Esophagus squamous epithelium (tissue), 5 donors: ENCODE results near the gene SMPD3. TPM values are rescaled to one million over a fixed set of nuclear protein-coding genes. Genes with fewer than 3 reads are reported as not detected.
A peak's percentile ranks its signal among the peaks of the same experiment; 100 is the strongest.

Source experiments
- DNase-seq: peaks from one replicate; lab custom pipeline; 2025; lab: John Stamatoyannopoulos, UW
- H3K27ac ChIP-seq, 4 donors: fragments of 200-600 bp; sonication (generic); one replicate each; pipeline ENCODE4 v1.5.1; 2016 to 2019; ENCODE audit warnings: mild to moderate bottlenecking in 1 of 4
- H3K27me3 ChIP-seq, 4 donors: fragments of 200-600 bp; sonication (generic); 1 replicate in 3 of 4; 2 replicates in 1 of 4; pipeline versions ENCODE4 v1.5.1 to v1.6.0; 2017 to 2021; ENCODE audit warnings: antibody characterized with exemption in 1 of 4
- H3K36me3 ChIP-seq, 3 donors: fragments of 200-600 bp; sonication (generic); one replicate each; pipeline ENCODE4 v1.5.1; 2016 to 2019
- H3K4me1 ChIP-seq, 3 donors: fragments of 200-600 bp; sonication (generic); one replicate each; pipeline ENCODE4 v1.5.1; 2017 to 2019
- H3K4me3 ChIP-seq, 4 donors: fragments of 200-600 bp; sonication (generic); 1 replicate in 3 of 4; 2 replicates in 1 of 4; pipeline ENCODE4 v1.5.1; 2016 to 2019; ENCODE audit warnings: mild to moderate bottlenecking in 2 of 4, moderate library complexity in 1 of 4
- H3K9me3 ChIP-seq, 3 donors: fragments of 200-600 bp; sonication (generic); one replicate each; pipeline ENCODE4 v1.5.1; 2016 to 2019
- POLR2A ChIP-seq, 4 donors: fragments of 450-650 bp; IDR thresholded peaks; one replicate each; pipeline ENCODE4 v1.6.1; 2017; ENCODE audit warnings: antibody characterized with exemption in 4 of 4, mild to moderate bottlenecking in 4 of 4, moderate library complexity in 3 of 4
- WGBS, 2 donors: methylation state at CpG; one replicate each; pipeline ENCODE4 v1.1.5; 2018; 5-methylcytosine and 5-hydroxymethylcytosine counted together
- intact Hi-C: fragments of 100-400 bp; cut with DNase I; formaldehyde crosslinking; loops from one replicate; pipeline ENCODE4 v1.15.0; 2022
- total RNA-seq, 4 donors: library from RNA; depleted of rRNA; stranded (reverse); fragments of >200 nt; gene quantifications; one replicate each; pipeline ENCODE4 v1.1.0, GENCODE V29; 2016
- TF ChIP-seq, protein P1 (sequence below), 6 experiments: fragments of 450-650 bp in 4 of 6; fragments of 200-600 bp in 2 of 6; sonication (generic) in 2 of 6; IDR thresholded peaks; one replicate each; pipeline ENCODE4 v1.5.1; 2016 to 2019; ENCODE audit warnings: antibody characterized with exemption in 6 of 6, mild to moderate bottlenecking in 4 of 6, moderate library complexity in 4 of 6
- donor health status: DM: yes; HTN: yes; CAD: no.

SMPD3 gene
- total RNA-seq, 4 donors from 2014 or later = 0.18 to 2.3 (median 0.92) TPM

DNA sequence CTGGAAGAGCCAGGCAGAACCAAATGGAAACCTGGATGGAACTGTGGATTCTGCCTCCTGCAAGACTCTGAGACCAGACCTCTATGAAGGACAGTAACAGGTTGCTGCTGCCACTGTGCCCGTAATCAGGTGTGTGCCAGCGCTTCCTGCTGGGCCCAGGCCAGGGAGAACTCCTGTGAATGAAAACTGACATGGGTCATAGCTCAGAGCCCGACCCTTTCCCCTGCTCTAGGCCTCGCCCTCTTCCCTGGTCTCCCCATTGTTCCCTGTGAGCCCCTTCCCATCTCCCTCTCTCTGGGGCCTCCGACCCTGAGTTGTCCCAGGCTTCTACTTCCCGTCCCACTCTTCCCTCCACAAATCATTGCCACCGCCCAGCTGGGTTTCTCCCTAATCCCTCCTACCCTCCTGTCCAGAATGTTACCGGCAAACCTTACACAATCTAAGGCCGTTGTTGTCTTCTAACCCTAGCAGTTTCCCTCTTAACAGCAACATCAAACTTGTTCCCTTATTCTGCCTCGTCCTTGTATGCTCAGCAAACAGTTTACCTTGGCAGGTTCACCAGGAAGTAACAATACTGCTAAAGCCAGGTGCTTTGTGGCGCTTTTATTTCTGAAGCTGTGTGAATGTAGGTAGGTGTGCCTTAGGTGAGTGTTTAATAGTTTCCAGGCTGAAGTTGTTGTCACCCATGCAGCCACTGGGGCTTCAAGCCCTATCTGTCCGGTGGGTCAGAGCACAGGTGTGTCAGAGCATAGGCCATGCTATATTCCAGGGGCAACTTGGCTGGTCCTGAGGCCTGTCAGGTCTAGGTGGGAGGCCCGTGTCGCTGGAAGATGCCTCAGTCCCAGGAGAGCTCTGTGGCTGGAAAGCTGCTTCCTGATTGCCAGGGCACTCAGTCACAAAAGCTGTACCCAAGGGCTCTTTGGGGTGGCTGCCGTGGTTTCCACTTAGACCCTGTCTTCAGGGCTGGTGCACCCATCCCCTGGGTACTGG, 32.0 kb downstream of the SMPD3 start:
- Histone ChIP-seq H3K27ac (peak overlapping the region; percentile 53 to 70 (median 61)), H3K4me1 (peaks cover 22 to 38% (median 30%) of the 10 kb centered on the region in 3 donors), H3K36me3 (no peaks in the 10 kb centered on the region), H3K27me3 (peaks cover 0 to 49% (median 0%) of the 10 kb centered on the region in 4 donors), H3K4me3 (no peak overlapping the region), H3K9me3 (no peaks in the 10 kb centered on the region)
- no peak for DNase-seq
- WGBS, 2 donors = 45 to 61% methylated on average over 12 of the region's 15 CpGs
- TF ChIP-seq POLR2A (IDR thresholded peaks at IDR 0.05) = no peak
- TF ChIP-seq, protein P1, sequence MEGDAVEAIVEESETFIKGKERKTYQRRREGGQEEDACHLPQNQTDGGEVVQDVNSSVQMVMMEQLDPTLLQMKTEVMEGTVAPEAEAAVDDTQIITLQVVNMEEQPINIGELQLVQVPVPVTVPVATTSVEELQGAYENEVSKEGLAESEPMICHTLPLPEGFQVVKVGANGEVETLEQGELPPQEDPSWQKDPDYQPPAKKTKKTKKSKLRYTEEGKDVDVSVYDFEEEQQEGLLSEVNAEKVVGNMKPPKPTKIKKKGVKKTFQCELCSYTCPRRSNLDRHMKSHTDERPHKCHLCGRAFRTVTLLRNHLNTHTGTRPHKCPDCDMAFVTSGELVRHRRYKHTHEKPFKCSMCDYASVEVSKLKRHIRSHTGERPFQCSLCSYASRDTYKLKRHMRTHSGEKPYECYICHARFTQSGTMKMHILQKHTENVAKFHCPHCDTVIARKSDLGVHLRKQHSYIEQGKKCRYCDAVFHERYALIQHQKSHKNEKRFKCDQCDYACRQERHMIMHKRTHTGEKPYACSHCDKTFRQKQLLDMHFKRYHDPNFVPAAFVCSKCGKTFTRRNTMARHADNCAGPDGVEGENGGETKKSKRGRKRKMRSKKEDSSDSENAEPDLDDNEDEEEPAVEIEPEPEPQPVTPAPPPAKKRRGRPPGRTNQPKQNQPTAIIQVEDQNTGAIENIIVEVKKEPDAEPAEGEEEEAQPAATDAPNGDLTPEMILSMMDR (IDR thresholded peaks at IDR 0.05) = no peak
- intact Hi-C loops = no loop called here

DNA sequence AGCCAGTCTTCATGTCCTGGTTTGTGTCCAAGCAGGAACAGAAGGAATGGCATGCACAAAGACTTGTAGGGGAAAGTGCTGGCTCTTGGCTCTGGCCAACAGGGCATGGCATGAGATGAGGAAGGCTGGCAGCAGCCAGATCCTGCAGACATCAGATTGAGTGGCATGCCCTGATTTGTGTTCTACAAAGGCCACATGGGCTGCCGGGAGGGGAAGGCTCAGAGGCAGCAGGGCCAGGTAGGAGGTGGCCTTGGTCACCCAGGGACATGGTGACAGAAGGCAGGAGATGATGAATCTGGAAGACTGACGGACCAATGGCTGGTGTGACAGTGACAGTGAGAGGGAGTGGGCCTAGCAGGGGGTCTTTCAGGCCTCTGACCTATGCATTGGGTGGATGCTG, 33.7 kb downstream of the SMPD3 start:
- no peaks in the 10 kb centered on the region for H3K36me3 ChIP-seq
- DNase-seq = no peak
- TF ChIP-seq, protein P1 (IDR thresholded peaks at IDR 0.05) = no peak
- peaks cover 0 to 64% (median 0%) of the 10 kb centered on the region in 4 donors for H3K27me3 ChIP-seq
- intact Hi-C loops = no loop called here
- no peak overlapping the region for H3K27ac ChIP-seq
- no peaks in the 10 kb centered on the region for H3K9me3 ChIP-seq
- H3K4me3 ChIP-seq = no peak overlapping the region
- peaks cover 22 to 38% (median 30%) of the 10 kb centered on the region in 3 donors for H3K4me1 ChIP-seq
- 42 to 50% methylated on average over 1 to 2 of the region's 2 CpGs for WGBS, 2 donors

DNA sequence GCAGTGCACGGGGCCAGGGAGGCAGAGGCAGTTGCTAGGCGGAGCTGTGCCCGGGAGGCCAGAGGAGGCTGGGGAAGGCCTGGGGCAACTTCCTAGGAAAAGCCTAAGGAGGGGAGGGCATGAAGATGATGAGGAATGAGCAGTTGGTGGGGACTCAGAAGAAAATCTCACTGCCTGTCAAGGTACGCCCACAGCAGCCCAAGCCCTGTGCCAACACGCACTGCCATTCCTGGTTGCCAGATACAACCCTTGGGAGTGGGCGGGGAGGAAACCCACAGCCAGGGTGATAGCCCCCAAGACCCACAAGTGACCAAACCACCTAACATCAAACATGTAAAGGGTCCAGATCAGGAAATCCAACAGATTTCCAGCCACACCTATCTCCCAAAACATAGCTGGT, 36.2 kb downstream of the SMPD3 start:
- DNase-seq = no peak
- Histone ChIP-seq H3K4me1 (peaks cover 9 to 19% (median 12%) of the 10 kb centered on the region in 3 donors), H3K27me3 (peaks cover 0 to 81% (median 0%) of the 10 kb centered on the region in 4 donors), H3K36me3 (no peaks in the 10 kb centered on the region), H3K27ac (no peak overlapping the region), H3K9me3 (no peaks in the 10 kb centered on the region), H3K4me3 (no peak overlapping the region)
- TF ChIP-seq, protein P1 (IDR thresholded peaks at IDR 0.05) = no peak
- no peak for TF ChIP-seq POLR2A (IDR thresholded peaks at IDR 0.05)
- WGBS, 2 donors = 73 to 82% methylated on average over 6 of the region's 6 CpGs
- intact Hi-C loops = no loop called here

DNA sequence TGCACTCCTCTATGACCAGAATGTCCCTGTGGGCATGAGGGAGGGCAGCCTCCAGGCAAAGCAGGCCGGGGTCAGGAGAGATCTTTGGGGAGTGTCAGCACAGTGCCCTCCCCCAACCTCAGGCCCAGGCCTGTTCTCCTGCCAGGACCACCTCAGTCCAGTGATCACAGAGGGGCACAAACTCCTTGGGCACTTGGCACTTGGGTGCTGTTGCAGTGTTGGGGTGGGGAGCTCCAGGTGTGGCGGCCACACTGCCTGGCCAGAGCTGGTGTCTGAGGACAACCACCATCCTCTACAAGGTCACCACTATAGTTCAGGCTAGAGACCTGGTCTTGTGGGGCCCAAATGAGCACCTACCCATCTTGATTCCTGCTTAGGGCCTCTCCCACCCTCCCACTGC, 37.2 kb downstream of the SMPD3 start:
- peaks cover 0 to 91% (median 0%) of the 10 kb centered on the region in 4 donors for H3K27me3 ChIP-seq
- TF ChIP-seq, protein P1 (IDR thresholded peaks at IDR 0.05) = no peak
- TF ChIP-seq POLR2A (IDR thresholded peaks at IDR 0.05) = no peak
- no peak overlapping the region for H3K4me3 ChIP-seq
- no peak overlapping the region for H3K27ac ChIP-seq
- peaks cover 2 to 9% (median 4%) of the 10 kb centered on the region in 3 donors for H3K4me1 ChIP-seq
- no peaks in the 10 kb centered on the region for H3K9me3 ChIP-seq
- 56% methylated on average over 1 of the region's 2 CpGs; no CpG with 5 or more reads in 1 of the 2 donors for WGBS, 2 donors
- H3K36me3 ChIP-seq = no peaks in the 10 kb centered on the region
- intact Hi-C loops = no loop called here
- DNase-seq = no peak

DNA sequence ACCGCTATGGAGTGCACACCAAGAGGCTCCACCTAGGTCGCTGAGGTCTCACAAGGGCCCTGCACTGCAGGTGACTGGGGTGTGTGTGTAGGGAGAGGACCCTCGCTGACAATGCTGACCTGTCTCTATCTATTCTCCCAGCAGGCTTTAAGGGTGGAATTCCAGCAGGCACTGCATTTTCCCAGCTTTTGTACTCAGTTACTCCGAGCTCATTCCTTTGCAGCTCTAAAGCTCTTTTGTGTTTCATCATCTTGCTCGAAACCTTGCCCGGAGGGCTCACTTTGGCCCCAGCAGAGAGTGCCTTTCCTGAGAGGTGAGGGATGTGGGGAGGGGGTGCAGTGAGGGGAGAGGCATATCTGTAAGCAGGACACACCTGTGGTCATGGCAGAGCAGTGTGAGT, 39.3 kb downstream of the SMPD3 start:
- H3K4me3 ChIP-seq = no peak overlapping the region
- TF ChIP-seq POLR2A (IDR thresholded peaks at IDR 0.05) = no peak
- TF ChIP-seq, protein P1 (IDR thresholded peaks at IDR 0.05) = no peak
- H3K27me3 ChIP-seq = peaks cover 0 to 85% (median 0%) of the 10 kb centered on the region in 4 donors
- no peaks in the 10 kb centered on the region for H3K4me1 ChIP-seq
- H3K27ac ChIP-seq = no peak overlapping the region
- DNase-seq = no peak
- 62 to 67% methylated on average over 3 to 5 of the region's 6 CpGs for WGBS, 2 donors
- H3K36me3 ChIP-seq = no peaks in the 10 kb centered on the region
- H3K9me3 ChIP-seq = no peaks in the 10 kb centered on the region
- intact Hi-C loops = no loop called here
